WTC11 (cell line): ENCODE results near the gene H19. TPM values are rescaled to one million over a fixed set of nuclear protein-coding genes. Genes with fewer than 3 reads are reported as not detected.
A peak's percentile ranks its signal among the peaks of the same experiment; 100 is the strongest.

Experiments used
- ATAC-seq: fragments of 200-7000 bp; cut with Tn5 transposase; 2 replicates; pipeline ENCODE4 v1.10.0; 2021; ENCODE audit warnings: mild to moderate bottlenecking, moderate library complexity
- CTCF ChIA-PET: fragments of 300-600 bp; sonication (Branson Sonifier 250); formaldehyde crosslinking; loops from one replicate; lab custom pipeline; 2021; ENCODE audit warnings: antibody characterized with exemption; lab: Charles Lee
- POLR2A ChIA-PET: fragments of 350-600 bp; sonication (Branson Sonifier 250); formaldehyde crosslinking; loops from one replicate; lab custom pipeline; 2021; ENCODE audit warnings: antibody characterized with exemption; lab: Charles Lee
- DNase-seq: peaks from one replicate; pipeline ENCODE4 v3.0.0; 2021; ENCODE audit warnings: low spot score
- H3K27ac Mint-ChIP-seq: 2 replicates; pipeline ENCODE4 v1.8.0; 2021; ENCODE audit warnings: mixed read lengths
- H3K27me3 Mint-ChIP-seq: 2 replicates; pipeline ENCODE4 v1.8.0; 2021; ENCODE audit warnings: low read depth, mild to moderate bottlenecking, moderate library complexity, mixed read lengths
- H3K36me3 Mint-ChIP-seq: 2 replicates; pipeline ENCODE4 v1.8.0; 2021; ENCODE audit warnings: mixed read lengths
- H3K4me1 Mint-ChIP-seq: 2 replicates; pipeline ENCODE4 v1.8.0; 2022; ENCODE audit warnings: mixed read lengths
- H3K4me3 Mint-ChIP-seq: 2 replicates; pipeline ENCODE4 v1.8.0; 2021; ENCODE audit warnings: mild to moderate bottlenecking, moderate library complexity, mixed read lengths
- H3K9me3 Mint-ChIP-seq: 2 replicates; pipeline ENCODE4 v1.8.0; 2021; ENCODE audit warnings: mixed read lengths
- ETV6 ChIP-seq: sonication (generic); formaldehyde crosslinking; IDR thresholded peaks from 2 replicates; pipeline ENCODE4 v1.8.1; 2022; ENCODE audit warnings: mild to moderate bottlenecking, missing genetic modification reagents
- FOXJ3 ChIP-seq: sonication (generic); formaldehyde crosslinking; IDR thresholded peaks from 2 replicates; pipeline ENCODE4 v1.9.0; 2021; ENCODE audit warnings: missing genetic modification reagents, mild to moderate bottlenecking, borderline replicate concordance
- FOXK1 ChIP-seq: sonication (generic); formaldehyde crosslinking; IDR thresholded peaks from 2 replicates; pipeline ENCODE4 v1.8.0; 2022; ENCODE audit warnings: mild to moderate bottlenecking, moderate library complexity, missing genetic modification reagents
- JUN ChIP-seq: sonication (generic); formaldehyde crosslinking; IDR thresholded peaks from 2 replicates; pipeline ENCODE4 v1.8.0; 2023; ENCODE audit warnings: mild to moderate bottlenecking, missing genetic modification reagents
- MXD4 ChIP-seq: fragments of 250-450 bp; sonication (Bioruptor Pico); IDR thresholded peaks from 2 replicates; pipeline ENCODE4 v1.8.0; 2021; ENCODE audit warnings: mild to moderate bottlenecking, moderate library complexity, borderline replicate concordance
- MYBL2 ChIP-seq: sonication (generic); formaldehyde crosslinking; IDR thresholded peaks from 2 replicates; pipeline ENCODE4 v1.8.1; 2023; ENCODE audit warnings: mild to moderate bottlenecking, moderate library complexity, missing genetic modification reagents
- OVOL2 ChIP-seq: fragments of 250-450 bp; sonication (Bioruptor Pico); IDR thresholded peaks from 2 replicates; pipeline ENCODE4 v1.9.0; 2021; ENCODE audit warnings: mild to moderate bottlenecking, borderline replicate concordance
- TP53 ChIP-seq: sonication (generic); formaldehyde crosslinking; IDR thresholded peaks from 2 replicates; pipeline ENCODE4 v1.8.1; 2023; ENCODE audit warnings: mild to moderate bottlenecking, missing genetic modification reagents
- ZBTB21 ChIP-seq: sonication (generic); formaldehyde crosslinking; IDR thresholded peaks from 2 replicates; pipeline ENCODE4 v1.8.1; 2023; ENCODE audit warnings: mild to moderate bottlenecking, missing genetic modification reagents, borderline replicate concordance
- ZNF219 ChIP-seq: sonication (generic); formaldehyde crosslinking; IDR thresholded peaks from 2 replicates; pipeline ENCODE4 v1.8.0; 2023; ENCODE audit warnings: missing genetic modification reagents, mild to moderate bottlenecking, borderline replicate concordance
- ZNF232 ChIP-seq: sonication (generic); formaldehyde crosslinking; IDR thresholded peaks from 2 replicates; pipeline ENCODE4 v1.8.0; 2022; ENCODE audit warnings: mild to moderate bottlenecking, missing genetic modification reagents
- total RNA-seq: library from RNA; stranded (reverse); gene quantifications from 3 replicates; pipeline ENCODE4 v1.2.3, GENCODE V29; 2021
- TF ChIP-seq, protein P1 (sequence below): sonication (generic); formaldehyde crosslinking; IDR thresholded peaks from 2 replicates; pipeline ENCODE4 v1.8.1; 2022; ENCODE audit warnings: missing genetic modification reagents, borderline replicate concordance
- TF ChIP-seq, protein P2 (sequence below): fragments of 250-450 bp; sonication (Bioruptor Pico); IDR thresholded peaks from 2 replicates; pipeline ENCODE4 v1.9.0; 2021; ENCODE audit warnings: mild to moderate bottlenecking
- TF ChIP-seq, protein P3 (sequence below): sonication (generic); formaldehyde crosslinking; IDR thresholded peaks from 2 replicates; pipeline ENCODE4 v1.8.0; 2023; ENCODE audit warnings: mild to moderate bottlenecking, missing genetic modification reagents
- TF ChIP-seq, protein P4 (sequence below): sonication (generic); formaldehyde crosslinking; IDR thresholded peaks from 2 replicates; pipeline ENCODE4 v1.8.1; 2022; ENCODE audit warnings: low read depth, mild to moderate bottlenecking, moderate library complexity, missing genetic modification reagents, borderline replicate concordance
- TF ChIP-seq, protein P5 (sequence below): sonication (generic); formaldehyde crosslinking; IDR thresholded peaks from 2 replicates; pipeline ENCODE4 v1.8.0; 2023; ENCODE audit warnings: missing genetic modification reagents
- TF ChIP-seq, protein P6 (sequence below): sonication (generic); formaldehyde crosslinking; IDR thresholded peaks from 2 replicates; pipeline ENCODE4 v1.8.0; 2022; ENCODE audit warnings: mild to moderate bottlenecking, missing genetic modification reagents
- TF ChIP-seq, protein P7 (sequence below): sonication (generic); formaldehyde crosslinking; IDR thresholded peaks from 2 replicates; pipeline ENCODE4 v1.8.0; 2023; ENCODE audit warnings: missing genetic modification reagents, mild to moderate bottlenecking, borderline replicate concordance

H19 gene
- total RNA-seq, 1 experiment from 2014 or later: 12.7 TPM

DNA sequence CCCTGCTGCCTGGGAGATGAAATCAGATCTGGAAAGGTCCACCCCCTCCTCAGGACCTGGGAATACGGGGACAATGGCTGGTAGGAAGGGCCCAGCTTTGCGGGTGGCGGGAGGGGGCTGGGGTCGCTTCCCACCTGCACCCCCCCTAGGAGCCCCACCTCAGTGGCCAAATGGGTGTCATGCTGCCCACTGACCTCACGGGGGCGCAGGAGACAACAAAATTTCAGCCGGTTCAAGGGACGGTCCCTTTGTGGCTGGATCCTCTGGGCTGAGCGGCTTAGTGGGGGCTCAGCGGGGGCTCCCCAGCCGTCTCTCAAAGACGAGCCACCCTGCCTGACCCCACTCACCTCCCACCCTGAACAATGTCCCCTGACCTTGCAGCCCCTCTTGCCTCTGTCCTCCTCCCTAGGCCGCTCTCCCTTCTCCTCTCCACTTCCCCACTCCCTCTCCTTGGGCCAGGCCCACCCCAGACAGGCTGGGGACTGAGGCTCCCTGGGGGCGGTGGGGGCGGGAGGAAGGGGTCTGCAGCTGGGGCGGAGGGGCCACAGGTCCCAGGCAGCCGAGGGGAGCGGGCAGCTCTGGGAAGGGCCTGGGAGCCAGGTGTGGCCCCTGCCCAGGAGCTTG, 39.3 kb upstream of the H19 start:
- Mint-ChIP-seq H3K27ac (no peak overlapping the region), H3K4me3 (no peak overlapping the region), H3K4me1 (no peaks in the 10 kb centered on the region), H3K36me3 (no peaks in the 10 kb centered on the region), H3K9me3 (no peaks in the 10 kb centered on the region), H3K27me3 (no peaks in the 10 kb centered on the region)
- TF ChIP-seq, protein P1, sequence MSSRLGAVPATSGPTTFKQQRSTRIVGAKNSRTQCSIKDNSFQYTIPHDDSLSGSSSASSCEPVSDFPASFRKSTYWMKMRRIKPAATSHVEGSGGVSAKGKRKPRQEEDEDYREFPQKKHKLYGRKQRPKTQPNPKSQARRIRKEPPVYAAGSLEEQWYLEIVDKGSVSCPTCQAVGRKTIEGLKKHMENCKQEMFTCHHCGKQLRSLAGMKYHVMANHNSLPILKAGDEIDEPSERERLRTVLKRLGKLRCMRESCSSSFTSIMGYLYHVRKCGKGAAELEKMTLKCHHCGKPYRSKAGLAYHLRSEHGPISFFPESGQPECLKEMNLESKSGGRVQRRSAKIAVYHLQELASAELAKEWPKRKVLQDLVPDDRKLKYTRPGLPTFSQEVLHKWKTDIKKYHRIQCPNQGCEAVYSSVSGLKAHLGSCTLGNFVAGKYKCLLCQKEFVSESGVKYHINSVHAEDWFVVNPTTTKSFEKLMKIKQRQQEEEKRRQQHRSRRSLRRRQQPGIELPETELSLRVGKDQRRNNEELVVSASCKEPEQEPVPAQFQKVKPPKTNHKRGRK (CRISPR knock-in tag): no peak
- ChIA-PET POLR2A (interaction anchor here (0.9 kb wide), 1 partner anchor 114 kb away, joined by 3 read pairs; no protein-coding TSS in a partner anchor), CTCF (interaction anchor here (0.6 to 22.2 kb wide), 26 partner anchors 9 to 397 kb away, joined by 3 to 761 read pairs (median 4); partner anchors contain the start of genes IGF2 and INS)
- no peak for DNase-seq
- peak; percentile 76 for ATAC-seq

DNA sequence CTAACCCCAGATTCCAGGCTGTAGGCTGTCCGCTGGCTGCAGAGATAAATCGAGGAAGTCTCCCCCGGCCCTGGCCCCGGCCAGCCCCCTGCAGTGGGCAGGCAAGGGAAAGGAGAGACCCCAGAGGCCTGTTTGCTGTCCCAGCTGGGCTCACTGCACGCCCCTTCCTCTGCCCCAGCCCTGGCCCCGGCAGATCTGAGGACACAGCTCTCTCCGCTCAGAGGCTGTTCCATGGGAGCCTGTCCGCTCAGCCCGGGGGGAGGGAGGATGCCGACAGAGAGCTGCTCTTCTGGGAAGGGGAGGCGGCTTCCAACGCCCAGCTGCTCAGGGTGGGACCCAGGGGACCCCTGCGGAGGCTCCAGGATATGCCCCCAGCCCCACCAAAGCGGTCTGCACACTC, 37.7 kb upstream of the H19 start:
- Mint-ChIP-seq H3K4me3 (no peak overlapping the region), H3K27ac (no peak overlapping the region), H3K36me3 (no peaks in the 10 kb centered on the region), H3K4me1 (no peaks in the 10 kb centered on the region), H3K9me3 (no peaks in the 10 kb centered on the region), H3K27me3 (no peaks in the 10 kb centered on the region)
- ChIA-PET POLR2A (no interaction called here), CTCF (interaction anchor here (1.1 to 22.2 kb wide), 13 partner anchors 7 to 383 kb away, joined by 3 to 761 read pairs (median 7); partner anchors contain the start of gene INS)
- DNase-seq (no peak), ATAC-seq (no peak)
- TF ChIP-seq MYBL2 (CRISPR knock-in tag) (no peak), ZBTB21 (CRISPR knock-in tag) (no peak), ZNF219 (no peak), FOXK1 (CRISPR knock-in tag) (no peak)
- TF ChIP-seq, protein P2, sequence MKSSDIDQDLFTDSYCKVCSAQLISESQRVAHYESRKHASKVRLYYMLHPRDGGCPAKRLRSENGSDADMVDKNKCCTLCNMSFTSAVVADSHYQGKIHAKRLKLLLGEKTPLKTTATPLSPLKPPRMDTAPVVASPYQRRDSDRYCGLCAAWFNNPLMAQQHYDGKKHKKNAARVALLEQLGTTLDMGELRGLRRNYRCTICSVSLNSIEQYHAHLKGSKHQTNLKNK (CRISPR knock-in tag): no peak

DNA sequence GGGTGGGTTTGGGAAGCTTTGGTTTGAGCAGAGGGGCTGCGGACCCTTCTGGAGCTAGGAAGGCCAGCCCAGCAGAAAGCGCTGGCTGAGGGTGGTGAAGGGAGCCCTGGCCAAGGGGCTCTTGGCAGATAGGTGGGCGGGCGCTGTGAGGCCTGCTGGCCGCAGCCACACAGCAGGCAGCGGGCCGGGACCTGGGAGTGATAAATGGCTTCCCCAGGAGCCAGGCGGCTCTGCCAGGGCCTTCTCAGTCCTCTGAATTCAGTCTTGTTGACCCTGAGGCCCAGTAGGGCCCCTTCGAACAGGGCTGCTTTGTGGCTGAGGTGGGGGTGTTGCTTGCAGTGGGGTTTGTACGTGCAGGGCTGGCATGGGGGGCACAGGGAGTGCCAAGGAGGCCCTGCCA, 33.4 kb upstream of the H19 start:
- Mint-ChIP-seq H3K4me1 (no peaks in the 10 kb centered on the region), H3K4me3 (no peak overlapping the region), H3K9me3 (no peaks in the 10 kb centered on the region), H3K36me3 (no peaks in the 10 kb centered on the region), H3K27me3 (no peaks in the 10 kb centered on the region), H3K27ac (no peak overlapping the region)
- CTCF ChIA-PET: interaction anchor here (1.1 to 22.2 kb wide), 3 partner anchors 121 to 378 kb away, joined by 3 to 761 read pairs (median 5); partner anchors contain the start of gene INS
- ATAC-seq (no peak), DNase-seq (no peak)
- POLR2A ChIA-PET: no interaction called here
- TF ChIP-seq ETV6 (CRISPR knock-in tag) (no peak), ZNF232 (CRISPR knock-in tag) (no peak), TP53 (CRISPR knock-in tag) (no peak), JUN (CRISPR knock-in tag) (no peak), MXD4 (no peak), OVOL2 (CRISPR knock-in tag) (no peak), FOXJ3 (CRISPR knock-in tag) (no peak)
- TF ChIP-seq, protein P3, sequence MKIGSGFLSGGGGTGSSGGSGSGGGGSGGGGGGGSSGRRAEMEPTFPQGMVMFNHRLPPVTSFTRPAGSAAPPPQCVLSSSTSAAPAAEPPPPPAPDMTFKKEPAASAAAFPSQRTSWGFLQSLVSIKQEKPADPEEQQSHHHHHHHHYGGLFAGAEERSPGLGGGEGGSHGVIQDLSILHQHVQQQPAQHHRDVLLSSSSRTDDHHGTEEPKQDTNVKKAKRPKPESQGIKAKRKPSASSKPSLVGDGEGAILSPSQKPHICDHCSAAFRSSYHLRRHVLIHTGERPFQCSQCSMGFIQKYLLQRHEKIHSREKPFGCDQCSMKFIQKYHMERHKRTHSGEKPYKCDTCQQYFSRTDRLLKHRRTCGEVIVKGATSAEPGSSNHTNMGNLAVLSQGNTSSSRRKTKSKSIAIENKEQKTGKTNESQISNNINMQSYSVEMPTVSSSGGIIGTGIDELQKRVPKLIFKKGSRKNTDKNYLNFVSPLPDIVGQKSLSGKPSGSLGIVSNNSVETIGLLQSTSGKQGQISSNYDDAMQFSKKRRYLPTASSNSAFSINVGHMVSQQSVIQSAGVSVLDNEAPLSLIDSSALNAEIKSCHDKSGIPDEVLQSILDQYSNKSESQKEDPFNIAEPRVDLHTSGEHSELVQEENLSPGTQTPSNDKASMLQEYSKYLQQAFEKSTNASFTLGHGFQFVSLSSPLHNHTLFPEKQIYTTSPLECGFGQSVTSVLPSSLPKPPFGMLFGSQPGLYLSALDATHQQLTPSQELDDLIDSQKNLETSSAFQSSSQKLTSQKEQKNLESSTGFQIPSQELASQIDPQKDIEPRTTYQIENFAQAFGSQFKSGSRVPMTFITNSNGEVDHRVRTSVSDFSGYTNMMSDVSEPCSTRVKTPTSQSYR: no peak
- TF ChIP-seq, protein P4, sequence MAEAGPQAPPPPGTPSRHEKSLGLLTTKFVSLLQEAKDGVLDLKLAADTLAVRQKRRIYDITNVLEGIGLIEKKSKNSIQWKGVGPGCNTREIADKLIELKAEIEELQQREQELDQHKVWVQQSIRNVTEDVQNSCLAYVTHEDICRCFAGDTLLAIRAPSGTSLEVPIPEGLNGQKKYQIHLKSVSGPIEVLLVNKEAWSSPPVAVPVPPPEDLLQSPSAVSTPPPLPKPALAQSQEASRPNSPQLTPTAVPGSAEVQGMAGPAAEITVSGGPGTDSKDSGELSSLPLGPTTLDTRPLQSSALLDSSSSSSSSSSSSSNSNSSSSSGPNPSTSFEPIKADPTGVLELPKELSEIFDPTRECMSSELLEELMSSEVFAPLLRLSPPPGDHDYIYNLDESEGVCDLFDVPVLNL (CRISPR knock-in tag): no peak
- TF ChIP-seq, protein P5, sequence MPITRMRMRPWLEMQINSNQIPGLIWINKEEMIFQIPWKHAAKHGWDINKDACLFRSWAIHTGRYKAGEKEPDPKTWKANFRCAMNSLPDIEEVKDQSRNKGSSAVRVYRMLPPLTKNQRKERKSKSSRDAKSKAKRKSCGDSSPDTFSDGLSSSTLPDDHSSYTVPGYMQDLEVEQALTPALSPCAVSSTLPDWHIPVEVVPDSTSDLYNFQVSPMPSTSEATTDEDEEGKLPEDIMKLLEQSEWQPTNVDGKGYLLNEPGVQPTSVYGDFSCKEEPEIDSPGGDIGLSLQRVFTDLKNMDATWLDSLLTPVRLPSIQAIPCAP (CRISPR knock-in tag): no peak
- TF ChIP-seq, protein P6, sequence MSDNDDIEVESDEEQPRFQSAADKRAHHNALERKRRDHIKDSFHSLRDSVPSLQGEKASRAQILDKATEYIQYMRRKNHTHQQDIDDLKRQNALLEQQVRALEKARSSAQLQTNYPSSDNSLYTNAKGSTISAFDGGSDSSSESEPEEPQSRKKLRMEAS: no peak
- TF ChIP-seq, protein P7, sequence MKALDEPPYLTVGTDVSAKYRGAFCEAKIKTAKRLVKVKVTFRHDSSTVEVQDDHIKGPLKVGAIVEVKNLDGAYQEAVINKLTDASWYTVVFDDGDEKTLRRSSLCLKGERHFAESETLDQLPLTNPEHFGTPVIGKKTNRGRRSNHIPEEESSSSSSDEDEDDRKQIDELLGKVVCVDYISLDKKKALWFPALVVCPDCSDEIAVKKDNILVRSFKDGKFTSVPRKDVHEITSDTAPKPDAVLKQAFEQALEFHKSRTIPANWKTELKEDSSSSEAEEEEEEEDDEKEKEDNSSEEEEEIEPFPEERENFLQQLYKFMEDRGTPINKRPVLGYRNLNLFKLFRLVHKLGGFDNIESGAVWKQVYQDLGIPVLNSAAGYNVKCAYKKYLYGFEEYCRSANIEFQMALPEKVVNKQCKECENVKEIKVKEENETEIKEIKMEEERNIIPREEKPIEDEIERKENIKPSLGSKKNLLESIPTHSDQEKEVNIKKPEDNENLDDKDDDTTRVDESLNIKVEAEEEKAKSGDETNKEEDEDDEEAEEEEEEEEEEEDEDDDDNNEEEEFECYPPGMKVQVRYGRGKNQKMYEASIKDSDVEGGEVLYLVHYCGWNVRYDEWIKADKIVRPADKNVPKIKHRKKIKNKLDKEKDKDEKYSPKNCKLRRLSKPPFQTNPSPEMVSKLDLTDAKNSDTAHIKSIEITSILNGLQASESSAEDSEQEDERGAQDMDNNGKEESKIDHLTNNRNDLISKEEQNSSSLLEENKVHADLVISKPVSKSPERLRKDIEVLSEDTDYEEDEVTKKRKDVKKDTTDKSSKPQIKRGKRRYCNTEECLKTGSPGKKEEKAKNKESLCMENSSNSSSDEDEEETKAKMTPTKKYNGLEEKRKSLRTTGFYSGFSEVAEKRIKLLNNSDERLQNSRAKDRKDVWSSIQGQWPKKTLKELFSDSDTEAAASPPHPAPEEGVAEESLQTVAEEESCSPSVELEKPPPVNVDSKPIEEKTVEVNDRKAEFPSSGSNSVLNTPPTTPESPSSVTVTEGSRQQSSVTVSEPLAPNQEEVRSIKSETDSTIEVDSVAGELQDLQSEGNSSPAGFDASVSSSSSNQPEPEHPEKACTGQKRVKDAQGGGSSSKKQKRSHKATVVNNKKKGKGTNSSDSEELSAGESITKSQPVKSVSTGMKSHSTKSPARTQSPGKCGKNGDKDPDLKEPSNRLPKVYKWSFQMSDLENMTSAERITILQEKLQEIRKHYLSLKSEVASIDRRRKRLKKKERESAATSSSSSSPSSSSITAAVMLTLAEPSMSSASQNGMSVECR (CRISPR knock-in tag): no peak
